K562 (cell line): ENCODE data around the gene TMEM141. TPM values are rescaled to one million over a fixed set of nuclear protein-coding genes. Genes with fewer than 3 reads are reported as not detected.
A peak's percentile ranks its signal among the peaks of the same experiment; 100 is the strongest.

Experiments used
- ATAC-seq: fragments of 200-7000 bp; cut with Tn5 transposase; 3 replicates; pipeline ENCODE4 v1.9.1; 2020; ENCODE audit warnings: moderate library complexity
- BruUV-seq: library from RNA; stranded (reverse); fragments of 400-500 nt; replicated peaks from 2 replicates; lab custom pipeline; 2021; lab: Mats Ljungman, UMichigan
- CTCF ChIA-PET: fragments of 300-600 bp; formaldehyde crosslinking; extraction: SDS; loops from one replicate; lab custom pipeline; 2021; ENCODE audit warnings: low intra/inter-chr PET ratio; lab: Yijun Ruan, JAX
- POLR2A ChIA-PET: fragments of 300-600, 350-650 bp; sonication (Branson Sonifier 250); formaldehyde crosslinking; extraction: SDS; loops from one replicate; lab custom pipeline; 2021; ENCODE audit warnings: antibody characterized with exemption, inconsistent platforms; lab: Yijun Ruan, JAX
- DNase-seq, 4 experiments: peaks; one replicate each; pipeline versions ENCODE4 v3.0.0 to v3.0.0-alpha.2; 2011 to 2018; ENCODE audit warnings: low spot score in 3 of 4, mixed read lengths in 3 of 4; ENCODE audit errors: extremely low read depth in 1 of 4
- FAIRE-seq: peaks from 2 replicates; lab custom pipeline; 2011; peaks lifted over from hg19 to GRCh38; lab: Jason Lieb, UNC
- H2AFZ ChIP-seq: 2 replicates; pipeline ENCODE4 v1.6.0; 2011; ENCODE audit warnings: low read depth, low read length, control low read depth, inconsistent platforms
- H3K27ac ChIP-seq: fragments of 200-600 bp; 3 replicates; pipeline ENCODE4 v1.8.0; 2011; ENCODE audit warnings: low read depth, mild to moderate bottlenecking, control low read depth, inconsistent platforms, low read length, moderate library complexity, mixed read lengths; ENCODE audit errors: extremely low read depth
- H3K27me3 ChIP-seq, 2 experiments: fragments of 300-600 bp in 1 of 2; 2 replicates in 1 of 2; 3 replicates in 1 of 2; pipeline versions ENCODE4 v1.6.0 to v1.8.0; 2011; ENCODE audit warnings: inconsistent platforms in 2 of 2, low read length in 2 of 2, mild to moderate bottlenecking in 1 of 2, mixed read lengths in 1 of 2, moderate library complexity in 1 of 2; ENCODE audit not compliant: control insufficient read depth in 2 of 2, insufficient read depth in 2 of 2
- H3K36me3 ChIP-seq: fragments of 300-600 bp; 3 replicates; pipeline ENCODE4 v1.8.0; 2011; ENCODE audit warnings: mild to moderate bottlenecking, low read length, inconsistent platforms; ENCODE audit not compliant: control insufficient read depth, insufficient read depth
- H3K4me1 ChIP-seq, 2 experiments: fragments of 200-600 bp in 1 of 2; replicated peaks in 1 of 2; 2 replicates in 1 of 2; 3 replicates in 1 of 2; pipeline versions ENCODE4 v1.5.1 to v1.8.0; 2011; ENCODE audit warnings: inconsistent platforms in 2 of 2, low read length in 2 of 2, mild to moderate bottlenecking in 1 of 2, mixed read lengths in 1 of 2, moderate library complexity in 1 of 2; ENCODE audit not compliant: control insufficient read depth in 2 of 2, insufficient read depth in 2 of 2
- H3K4me2 ChIP-seq: 2 replicates; pipeline ENCODE4 v1.6.1; 2011; ENCODE audit warnings: low read length, control low read depth, inconsistent platforms, mixed read lengths; ENCODE audit not compliant: insufficient read depth
- H3K4me3 ChIP-seq: fragments of 200-600 bp; sonication (generic), shearing (Covaris generic); 2 replicates; pipeline ENCODE4 v1.5.1; 2016; ENCODE audit warnings: control low read depth, inconsistent platforms
- H3K79me2 ChIP-seq: fragments of 200-600 bp; 3 replicates; pipeline ENCODE4 v1.8.0; 2011; ENCODE audit warnings: low read length, inconsistent platforms; ENCODE audit not compliant: control insufficient read depth, insufficient read depth
- H3K9ac ChIP-seq, 2 experiments: 2 replicates each; pipeline versions ENCODE4 v1.6.0 to v1.6.1; 2011; ENCODE audit warnings: low read depth in 2 of 2, low read length in 2 of 2, control low read depth in 1 of 2, inconsistent platforms in 1 of 2, mild to moderate bottlenecking in 1 of 2, mixed read lengths in 1 of 2; ENCODE audit not compliant: insufficient read depth in 1 of 2
- H3K9me1 ChIP-seq: one replicate; pipeline ENCODE4 v1.6.0; 2011; ENCODE audit warnings: inconsistent platforms, mild to moderate bottlenecking, low read length, moderate library complexity; ENCODE audit not compliant: control insufficient read depth, insufficient read depth
- H3K9me3 ChIP-seq: replicated peaks from 2 replicates; pipeline ENCODE4 v1.5.1; 2011; ENCODE audit warnings: low read depth, low read length, inconsistent platforms; ENCODE audit not compliant: control insufficient read depth, insufficient read depth
- H4K20me1 ChIP-seq: replicated peaks from 2 replicates; pipeline ENCODE4 v1.6.1; 2011; ENCODE audit warnings: low read length, inconsistent platforms, mixed read lengths; ENCODE audit not compliant: control insufficient read depth, insufficient read depth
- POLR2AphosphoS5 ChIP-seq: IDR thresholded peaks from 2 replicates; pipeline ENCODE4 v1.6.1; 2011; ENCODE audit warnings: mild to moderate bottlenecking, low read depth, low read length, moderate library complexity; ENCODE audit not compliant: control insufficient read depth, insufficient read depth
- SIN3B ChIP-seq: fragments of 450-650 bp; IDR thresholded peaks from 2 replicates; pipeline ENCODE4 v1.6.1; 2017; ENCODE audit warnings: low read depth, mild to moderate bottlenecking, moderate library complexity
- ZNF134 ChIP-seq: fragments of 250-450 bp; sonication (Bioruptor Pico); conservative IDR thresholded peaks from 2 replicates; pipeline ENCODE4 v1.4.0; 2020
- ZNF184 ChIP-seq: sonication (generic); formaldehyde crosslinking; IDR thresholded peaks from 2 replicates; pipeline ENCODE4 v1.5.0; 2020; ENCODE audit warnings: missing genetic modification reagents
- ZNF212 ChIP-seq: fragments of 450-650 bp; formaldehyde crosslinking; IDR thresholded peaks from 2 replicates; pipeline ENCODE4 v1.4.0; 2020; ENCODE audit warnings: mild to moderate bottlenecking
- WGBS: fragments of 100-300 bp; shearing (Covaris generic); methylation state at CpG from one replicate; pipeline ENCODE4 v1.1.6; 2016; ENCODE audit warnings: low coverage, mixed read lengths; ENCODE audit not compliant: insufficient coverage; ENCODE audit errors: missing lambda C conversion rate; 5-methylcytosine and 5-hydroxymethylcytosine counted together
- in situ Hi-C: fragments of 300-500 bp; cut with MboI; formaldehyde crosslinking; loops from 4 replicates; pipeline ENCODE4 v1.15.0; 2018; ENCODE audit warnings: inconsistent platforms, mixed read lengths
- intact Hi-C: fragments of 100-400 bp; cut with micrococcal nuclease; formaldehyde crosslinking; loops from 2 replicates; pipeline ENCODE4 v1.14.2; 2022
- polyA plus RNA-seq, 8 experiments: library from polyadenylated mRNA; depleted of rRNA in 4 of 8; stranded (reverse) in 5 of 8; unstranded in 3 of 8; fragments of >200 nt; fragmentation: Nextera tagmentation in 2 of 8; fragmentation: Illumina TruSeq in 1 of 8; extraction: Ambion mirVana in 2 of 8; extraction: Trizol in 1 of 8; gene quantifications; 2 replicates each; pipeline versions ENCODE4 v1.2.1 to v1.2.3, GENCODE V29; 2011 to 2014; ENCODE audit warnings: inconsistent platforms in 1 of 8, missing spikeins in 1 of 8
- total RNA-seq, 7 experiments: library from RNA; depleted of rRNA in 6 of 7; stranded (reverse); fragments of >200 nt in 6 of 7; fragmentation: Illumina TruSeq in 2 of 7; extraction: Trizol in 2 of 7; gene quantifications; 2 replicates each; pipeline versions ENCODE4 v1.2.1 to v1.2.3, GENCODE V29; 2011 to 2021; ENCODE audit warnings: low replicate concordance in 1 of 7
- TF ChIP-seq, protein P1 (sequence below), 3 experiments: fragments of 200-800 bp in 1 of 3; sonication (Bioruptor generic) in 1 of 3; sonication (generic) in 1 of 3; formaldehyde crosslinking in 1 of 3; IDR thresholded peaks; 2 replicates each; pipeline versions ENCODE4 v1.6.1 to v1.8.0; 2016 to 2022; ENCODE audit warnings: mild to moderate bottlenecking in 2 of 3, missing compliant biosample characterization in 2 of 3, missing genetic modification characterization in 2 of 3, missing genetic modification reagents in 1 of 3
- TF ChIP-seq, protein P2 (sequence below): fragments of 200-800 bp; sonication (Bioruptor generic); IDR thresholded peaks from 2 replicates; pipeline ENCODE4 v1.6.1; 2017; ENCODE audit warnings: missing genetic modification characterization, missing compliant biosample characterization

The TMEM141 gene
- total and polyA plus RNA-seq, 9 of the 15 experiments (the other 6 are each of a cell fraction or from before 2014, with no cell fraction given): 21.5 to 123 (median 74.8) TPM

DNA sequence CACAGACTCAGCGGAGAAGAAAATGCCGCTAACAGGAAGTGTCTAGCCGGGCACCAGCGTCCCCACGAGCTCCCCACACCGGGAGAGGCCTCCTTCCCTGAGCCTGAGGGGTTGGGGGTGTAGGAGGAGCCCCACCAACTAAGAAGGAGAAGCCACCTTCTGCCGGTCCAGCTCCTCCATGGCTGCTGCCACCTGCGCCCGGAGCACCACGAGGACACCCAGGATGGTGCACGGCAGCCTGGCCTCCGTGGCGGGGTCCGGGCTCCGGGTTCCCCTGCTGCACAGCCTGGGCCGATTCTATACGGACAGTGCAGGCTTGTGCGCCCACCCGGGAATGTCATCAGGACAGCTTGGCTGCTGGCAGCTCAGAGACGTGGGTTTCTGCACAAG, 33.4 kb upstream of the TMEM141 start:
- DNase-seq (no peak), ATAC-seq (no peak), FAIRE-seq (no peak)
- no peaks in the 10 kb centered on the region for H4K20me1 ChIP-seq
- H3K4me2 ChIP-seq: no peak overlapping the region
- 67% methylated on average over 9 of the region's 20 CpGs for WGBS
- no peak overlapping the region for H3K27ac ChIP-seq
- H3K9ac ChIP-seq: peak overlapping the region in 1 of 2 experiments; percentile 47; a peak in 1 of 4 replicates
- intact Hi-C loops (no loop called here), in situ Hi-C loops (no loop called here)
- ChIA-PET CTCF (interaction anchor here (0.6 kb wide), 1 partner anchor 168 kb away, joined by 3 read pairs; no protein-coding TSS in a partner anchor), POLR2A (no interaction called here)
- H3K9me1 ChIP-seq: no peaks in the 10 kb centered on the region
- TF ChIP-seq ZNF212 (CRISPR knock-in tag) (no peak), SIN3B (no peak), ZNF184 (CRISPR knock-in tag) (no peak), POLR2AphosphoS5 (no peak), ZNF134 (CRISPR knock-in tag) (no peak)
- TF ChIP-seq, protein P1, sequence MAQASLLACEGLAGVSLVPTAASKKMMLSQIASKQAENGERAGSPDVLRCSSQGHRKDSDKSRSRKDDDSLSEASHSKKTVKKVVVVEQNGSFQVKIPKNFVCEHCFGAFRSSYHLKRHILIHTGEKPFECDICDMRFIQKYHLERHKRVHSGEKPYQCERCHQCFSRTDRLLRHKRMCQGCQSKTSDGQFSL (CRISPR knock-in tag; IDR thresholded peaks at IDR 0.05): no peak
- TF ChIP-seq, protein P1 (tag; IDR thresholded peaks at IDR 0.05): no peak
- TF ChIP-seq, protein P2, sequence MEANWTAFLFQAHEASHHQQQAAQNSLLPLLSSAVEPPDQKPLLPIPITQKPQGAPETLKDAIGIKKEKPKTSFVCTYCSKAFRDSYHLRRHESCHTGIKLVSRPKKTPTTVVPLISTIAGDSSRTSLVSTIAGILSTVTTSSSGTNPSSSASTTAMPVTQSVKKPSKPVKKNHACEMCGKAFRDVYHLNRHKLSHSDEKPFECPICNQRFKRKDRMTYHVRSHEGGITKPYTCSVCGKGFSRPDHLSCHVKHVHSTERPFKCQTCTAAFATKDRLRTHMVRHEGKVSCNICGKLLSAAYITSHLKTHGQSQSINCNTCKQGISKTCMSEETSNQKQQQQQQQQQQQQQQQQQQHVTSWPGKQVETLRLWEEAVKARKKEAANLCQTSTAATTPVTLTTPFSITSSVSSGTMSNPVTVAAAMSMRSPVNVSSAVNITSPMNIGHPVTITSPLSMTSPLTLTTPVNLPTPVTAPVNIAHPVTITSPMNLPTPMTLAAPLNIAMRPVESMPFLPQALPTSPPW: no peak
- no peak overlapping the region for H2AFZ ChIP-seq
- no peaks in the 10 kb centered on the region for H3K36me3 ChIP-seq
- no peak overlapping the region for H3K4me3 ChIP-seq
- H3K79me2 ChIP-seq: no peaks in the 10 kb centered on the region
- no peaks in the 10 kb centered on the region for H3K27me3 ChIP-seq
- no TSS peak for BruUV-seq
- H3K4me1 ChIP-seq: peaks cover 3 to 75% of the 10 kb centered on the region in 2 experiments; a peak in 4 of 5 replicates
- peaks cover 7% of the 10 kb centered on the region for H3K9me3 ChIP-seq
